Cardiac fibroblast (primary cell): ENCODE measurements around the gene NSMCE1.
A peak's percentile ranks its signal among the peaks of the same experiment; 100 is the strongest.

Experiments used
- DNase-seq, 2 donors: peaks; one replicate each; pipeline versions ENCODE4 v3.0.0 to v3.0.0-alpha.2; 2010; ENCODE audit warnings: low read depth in 2 of 2
- H3K4me3 ChIP-seq, 2 donors: replicated peaks in 1 of 2; 1 replicate in 1 of 2; 2 replicates in 1 of 2; pipeline ENCODE4 v1.5.1; 2011; ENCODE audit warnings: low read depth in 2 of 2, low read length in 2 of 2, mild to moderate bottlenecking in 2 of 2, moderate library complexity in 1 of 2
- CTCF ChIP-seq: IDR thresholded peaks from one replicate; pipeline ENCODE4 v1.5.1; 2011; ENCODE audit warnings: low read depth, mild to moderate bottlenecking, low read length, inconsistent platforms

The NSMCE1 gene

GRCh38 chr16:27234171-27234570, 34.4 kb downstream of the NSMCE1 start:
- DNase-seq: no peak
- TF ChIP-seq CTCF: no peak
- H3K4me3 ChIP-seq: no peak overlapping the region

- no peak for DNase-seq
- H3K4me3 ChIP-seq: no peak overlapping the region
- TF ChIP-seq CTCF: no peak
Measured at GRCh38 chr16:27233731-27234130, 34.8 kb downstream of the NSMCE1 start.

- TF ChIP-seq CTCF: no peak
- DNase-seq: no peak
- no peak overlapping the region for H3K4me3 ChIP-seq
Measured at GRCh38 chr16:27232901-27233625, 35.5 kb downstream of the NSMCE1 start.

- no peak for TF ChIP-seq CTCF
- H3K4me3 ChIP-seq: no peak overlapping the region
- peak in 1 of 2 donors; percentile 40 for DNase-seq
Measured at GRCh38 chr16:27232061-27232900, 36.3 kb downstream of the NSMCE1 start.

GRCh38 chr16:27231692-27232060, 36.9 kb downstream of the NSMCE1 start:
- TF ChIP-seq CTCF: no peak
- DNase-seq: no peak
- H3K4me3 ChIP-seq: no peak overlapping the region

GRCh38 chr16:27230562-27231001, 38.0 kb downstream of the NSMCE1 start:
- H3K4me3 ChIP-seq: no peak overlapping the region

More at GRCh38 chr16:27230562-27231001, 38.0 kb downstream of the NSMCE1 start:
- DNase-seq: no peak
- no peak for TF ChIP-seq CTCF
